ENCODE results near the gene SERPINA6. TPM values are rescaled to one million over a fixed set of nuclear protein-coding genes. Genes with fewer than 3 reads are reported as not detected.
"Not testable (repeated sequence)": the region's sequence is repeated elsewhere in the genome, so short reads cannot be mapped to it uniquely, and the experiment has no call there.

The SERPINA6 gene
- total and polyA plus RNA-seq, 12 donors = not detected

DNA sequence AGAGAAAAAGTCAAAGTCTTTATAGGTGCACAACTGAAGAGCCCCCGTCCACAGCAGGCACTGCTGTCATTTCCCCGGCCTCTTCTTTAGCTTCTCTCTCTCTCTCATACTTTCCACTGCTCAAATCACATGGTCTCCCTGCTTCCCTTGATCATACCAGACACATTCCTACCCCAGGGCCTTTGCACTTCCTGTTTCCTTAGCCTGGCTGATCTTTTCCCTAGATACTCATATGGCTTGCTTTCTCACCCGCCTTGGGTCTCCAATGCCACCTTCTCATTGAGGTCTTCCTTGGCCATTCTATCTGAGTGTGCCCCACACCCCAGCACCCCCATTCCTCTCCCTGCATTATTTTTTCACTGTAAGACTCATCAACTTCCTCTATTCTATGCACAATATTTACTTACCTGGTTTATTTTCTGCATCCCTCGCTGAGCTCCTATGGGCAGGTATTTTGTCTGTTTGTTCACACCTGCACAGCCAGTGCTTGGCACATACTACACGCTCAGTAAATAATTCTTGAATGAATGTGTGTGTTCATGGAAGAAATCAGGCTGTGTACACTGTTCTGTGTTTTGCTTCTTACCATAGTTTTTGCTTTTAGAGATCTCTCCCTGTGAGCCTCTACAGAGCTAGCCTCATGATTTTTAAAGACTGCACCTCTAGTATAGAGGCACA lies 33.4 kb upstream of the SERPINA6 start:
- intact Hi-C loops (cut with DNase I) = loop anchor here in 2 of 10 donors (5.0 to 10.0 kb wide), 2 partner anchors 128 to 131 kb away; no protein-coding TSS in a partner anchor
- no peaks in the 10 kb centered on the region for H3K36me3 ChIP-seq
- H3K27ac ChIP-seq = no peak overlapping the region
- no peak overlapping the region for H3K4me3 ChIP-seq
- H3K9me3 ChIP-seq = no peaks in the 10 kb centered on the region
- ATAC-seq (no peak), DNase-seq (no peak)
- peaks cover 0 to 45% (median 23%) of the 10 kb centered on the region in 7 donors for H3K27me3 ChIP-seq
- no peaks in the 10 kb centered on the region for H3K4me1 ChIP-seq
- 74 to 78% methylated on average over 5 of the region's 5 CpGs for WGBS, 2 donors
- TF ChIP-seq, protein P1, sequence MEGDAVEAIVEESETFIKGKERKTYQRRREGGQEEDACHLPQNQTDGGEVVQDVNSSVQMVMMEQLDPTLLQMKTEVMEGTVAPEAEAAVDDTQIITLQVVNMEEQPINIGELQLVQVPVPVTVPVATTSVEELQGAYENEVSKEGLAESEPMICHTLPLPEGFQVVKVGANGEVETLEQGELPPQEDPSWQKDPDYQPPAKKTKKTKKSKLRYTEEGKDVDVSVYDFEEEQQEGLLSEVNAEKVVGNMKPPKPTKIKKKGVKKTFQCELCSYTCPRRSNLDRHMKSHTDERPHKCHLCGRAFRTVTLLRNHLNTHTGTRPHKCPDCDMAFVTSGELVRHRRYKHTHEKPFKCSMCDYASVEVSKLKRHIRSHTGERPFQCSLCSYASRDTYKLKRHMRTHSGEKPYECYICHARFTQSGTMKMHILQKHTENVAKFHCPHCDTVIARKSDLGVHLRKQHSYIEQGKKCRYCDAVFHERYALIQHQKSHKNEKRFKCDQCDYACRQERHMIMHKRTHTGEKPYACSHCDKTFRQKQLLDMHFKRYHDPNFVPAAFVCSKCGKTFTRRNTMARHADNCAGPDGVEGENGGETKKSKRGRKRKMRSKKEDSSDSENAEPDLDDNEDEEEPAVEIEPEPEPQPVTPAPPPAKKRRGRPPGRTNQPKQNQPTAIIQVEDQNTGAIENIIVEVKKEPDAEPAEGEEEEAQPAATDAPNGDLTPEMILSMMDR (IDR thresholded peaks at IDR 0.05) = no peak

GRCh38 chr14:94355191-94355794 lies 32.2 kb upstream of the SERPINA6 start:
- intact Hi-C loops (cut with DNase I) = loop anchor here in 2 of 10 donors (5.0 to 10.0 kb wide), 2 partner anchors 130 to 132 kb away; no protein-coding TSS in a partner anchor
- Histone ChIP-seq H3K36me3 (no peaks in the 10 kb centered on the region), H3K4me1 (no peaks in the 10 kb centered on the region), H3K27me3 (peaks cover 0 to 49% (median 23%) of the 10 kb centered on the region in 7 donors), H3K27ac (no peak overlapping the region), H3K9me3 (no peaks in the 10 kb centered on the region), H3K4me3 (no peak overlapping the region)
- TF ChIP-seq, protein P1 (IDR thresholded peaks at IDR 0.05) = peak in 5 of 9 donors; percentile 19 to 52 (median 34)
- DNase-seq (peak; percentile 12 to 31), ATAC-seq (peak in 2 of 8 donors; percentile 31 to 41)
- 21 to 23% methylated on average over 15 of the region's 15 CpGs for WGBS, 2 donors

- intact Hi-C loops (cut with DNase I) = loop anchor here in 4 of 10 donors (5.0 to 10.0 kb wide), 2 partner anchors 130 to 133 kb away; no protein-coding TSS in a partner anchor
- 95 to 97% methylated on average over 3 of the region's 3 CpGs for WGBS, 2 donors
These were observed 31.6 kb upstream of the SERPINA6 start for GRCh38 chr14:94354638-94355185.

DNA sequence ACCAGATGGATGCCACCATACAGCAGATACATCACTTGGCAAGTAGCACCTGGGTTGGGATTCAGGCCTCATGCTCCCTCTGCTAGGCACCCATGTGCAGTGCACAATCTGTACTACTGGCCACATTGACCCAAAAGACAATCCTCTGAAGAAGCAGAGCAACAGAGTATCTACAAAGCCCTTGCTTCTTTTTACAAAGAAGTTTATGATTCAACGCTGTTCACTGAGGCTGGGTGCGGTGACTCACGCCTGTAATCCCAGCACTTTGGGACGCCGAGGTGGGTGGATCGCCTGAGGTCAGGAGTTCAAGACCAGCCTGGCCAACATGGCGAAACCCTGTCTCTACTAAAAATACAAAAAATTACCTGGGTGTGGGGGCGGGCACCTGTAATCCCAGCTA lies 31.1 kb upstream of the SERPINA6 start:
- H3K36me3 ChIP-seq, DNase-seq, H3K27ac ChIP-seq, H3K4me3 ChIP-seq, H3K4me1 ChIP-seq, H3K9me3 ChIP-seq, ATAC-seq: not testable (repeated sequence)
- intact Hi-C loops (cut with DNase I) = loop anchor here in 3 of 10 donors (5.0 to 10.0 kb wide), 2 partner anchors 131 to 133 kb away; no protein-coding TSS in a partner anchor
- peaks cover 0 to 45% (median 23%) of the 10 kb centered on the region in 7 donors for H3K27me3 ChIP-seq
- WGBS, 2 donors = 88 to 94% methylated on average over 8 of the region's 8 CpGs

More at GRCh38 chr14:94354638-94355185, 31.6 kb upstream of the SERPINA6 start:
- Histone ChIP-seq H3K36me3 (no peaks in the 10 kb centered on the region), H3K27me3 (peaks cover 0 to 49% (median 23%) of the 10 kb centered on the region in 7 donors), H3K9me3 (no peaks in the 10 kb centered on the region), H3K27ac (no peak overlapping the region), H3K4me3 (no peak overlapping the region), H3K4me1 (no peaks in the 10 kb centered on the region)
- TF ChIP-seq, protein P1 (IDR thresholded peaks at IDR 0.05) = no peak
- DNase-seq = no peak
- ATAC-seq = no peak

Data from heart right ventricle (tissue), 16 donors.